Measurements from ENCODE around the gene NXPE3.

Gene NXPE3

GRCh38 chr3:101803173-101803782, 24.3 kb downstream of the NXPE3 start:
- DNase-seq = no peak

- no peak for DNase-seq
These were observed 24.9 kb downstream of the NXPE3 start for GRCh38 chr3:101803939-101804338.

GRCh38 chr3:101806491-101806890, 27.5 kb downstream of the NXPE3 start:
- DNase-seq = no peak

- DNase-seq = no peak
These were observed 28.9 kb downstream of the NXPE3 start for GRCh38 chr3:101807888-101808287.

- no peak for DNase-seq
These were observed 30.4 kb downstream of the NXPE3 start for GRCh38 chr3:101809178-101810021.

GRCh38 chr3:101810022-101810418, 31.0 kb downstream of the NXPE3 start:
- no peak for DNase-seq

- DNase-seq = no peak
These were observed 32.9 kb downstream of the NXPE3 start for GRCh38 chr3:101811875-101812274.

GRCh38 chr3:101812895-101813294, 33.9 kb downstream of the NXPE3 start:
- DNase-seq = no peak

- no peak for DNase-seq
These were observed 34.9 kb downstream of the NXPE3 start for GRCh38 chr3:101813817-101814440.

GRCh38 chr3:101814835-101815234, 35.8 kb downstream of the NXPE3 start:
- DNase-seq = no peak

GRCh38 chr3:101816215-101817149, 37.5 kb downstream of the NXPE3 start:
- no peak for DNase-seq

GRCh38 chr3:101817992-101818391, 39.0 kb downstream of the NXPE3 start:
- DNase-seq = no peak

- no peak for DNase-seq
These were observed 40.7 kb downstream of the NXPE3 start for GRCh38 chr3:101819649-101820206.

- no peak for DNase-seq
These were observed 42.5 kb downstream of the NXPE3 start for GRCh38 chr3:101821503-101821902.

GRCh38 chr3:101823525-101823924, 44.5 kb downstream of the NXPE3 start:
- no peak for DNase-seq

- DNase-seq = no peak
These were observed 45.7 kb downstream of the NXPE3 start for GRCh38 chr3:101824702-101825101.

GRCh38 chr3:101825904-101826445, 47.0 kb downstream of the NXPE3 start:
- no peak for DNase-seq

- peak; percentile 89 for DNase-seq
These were observed 48.5 kb downstream of the NXPE3 start for GRCh38 chr3:101827211-101828174.

- no peak for DNase-seq
These were observed 49.3 kb downstream of the NXPE3 start for GRCh38 chr3:101828276-101828675.

- peak; percentile 62 for DNase-seq
These were observed 49.9 kb downstream of the NXPE3 start for GRCh38 chr3:101828691-101829436.
